Lung (tissue), 12 donors: ENCODE measurements around the gene HSP90AA1. TPM values are rescaled to one million over a fixed set of nuclear protein-coding genes. Genes with fewer than 3 reads are reported as not detected.
A peak's percentile ranks its signal among the peaks of the same experiment; 100 is the strongest.
"Not testable (repeated sequence)": the region's sequence is repeated elsewhere in the genome, so short reads cannot be mapped to it uniquely, and the experiment has no call there.

Source experiments
- ATAC-seq: fragments of 200-7000 bp; cut with Tn5 transposase; one replicate; pipeline ENCODE4 v1.9.1; 2020; ENCODE audit warnings: moderate number of reproducible peaks; ENCODE audit not compliant: insufficient read depth, low FRiP score
- DNase-seq, 3 donors: peaks; one replicate each; pipeline ENCODE4 v3.0.0-alpha.2; 2013 to 2017
- H3K27ac ChIP-seq, 2 donors: one replicate each; pipeline ENCODE4 v1.5.1; 2013; ENCODE audit warnings: mild to moderate bottlenecking in 2 of 2, moderate library complexity in 2 of 2, control low read depth in 1 of 2, inconsistent platforms in 1 of 2, low read depth in 1 of 2, low read length in 1 of 2
- H3K27me3 ChIP-seq, 3 donors: one replicate each; pipeline ENCODE4 v1.5.1; 2013; ENCODE audit warnings: low read length in 2 of 3; ENCODE audit not compliant: control insufficient read depth in 3 of 3, insufficient read depth in 3 of 3
- H3K36me3 ChIP-seq, 4 donors: one replicate each; pipeline ENCODE4 v1.5.1; 2013; ENCODE audit warnings: low read length in 4 of 4, mild to moderate bottlenecking in 1 of 4, moderate library complexity in 1 of 4; ENCODE audit not compliant: control insufficient read depth in 4 of 4, insufficient read depth in 4 of 4
- H3K4me1 ChIP-seq, 5 donors: one replicate each; pipeline ENCODE4 v1.5.1; 2013; ENCODE audit warnings: low read length in 5 of 5, mild to moderate bottlenecking in 2 of 5, moderate library complexity in 1 of 5; ENCODE audit not compliant: control insufficient read depth in 5 of 5, insufficient read depth in 5 of 5
- H3K4me3 ChIP-seq: one replicate; pipeline ENCODE4 v1.5.1; 2013; ENCODE audit warnings: mild to moderate bottlenecking, control low read depth, moderate library complexity
- H3K9ac ChIP-seq, 2 donors: one replicate each; pipeline ENCODE4 v1.5.1; 2013; ENCODE audit warnings: low read length in 2 of 2, control low read depth in 1 of 2; ENCODE audit not compliant: insufficient read depth in 1 of 2
- H3K9me3 ChIP-seq, 4 donors: one replicate each; pipeline ENCODE4 v1.5.1; 2013; ENCODE audit warnings: low read length in 3 of 4, mild to moderate bottlenecking in 1 of 4, moderate library complexity in 1 of 4; ENCODE audit not compliant: control insufficient read depth in 4 of 4, insufficient read depth in 3 of 4
- CTCF ChIP-seq: IDR thresholded peaks from 2 replicates; pipeline ENCODE4 v1.5.1; 2012; ENCODE audit warnings: mild to moderate bottlenecking; ENCODE audit errors: control extremely low read depth, extremely low read depth
- WGBS, 2 donors: extraction: QIAGEN DNeasy Blood & Tissue Kit; methylation state at CpG; one replicate each; pipeline ENCODE4 v1.1.7; 2013; 5-methylcytosine and 5-hydroxymethylcytosine counted together
- polyA plus RNA-seq, 2 donors: library from polyadenylated mRNA; stranded (reverse); fragments of 200-250 nt; gene quantifications; one replicate each; pipeline ENCODE4 v1.2.1, GENCODE V29; 2013
- total RNA-seq, 2 donors: library from RNA; depleted of rRNA in 1 of 2; stranded (reverse); fragments of >200 nt in 1 of 2; gene quantifications; one replicate each; pipeline ENCODE4 v1.2.1, GENCODE V29; 2014 to 2021
- donor health status: control.
- donor health status: control.
- donor health status: Bipolar disorder and iron deficiency.
- donor health status: healthy.
- donor health status: DM: yes; HTN: yes; CAD: no.

The HSP90AA1 gene
- total and polyA plus RNA-seq, 4 donors: 187 to 1,106 (median 364) TPM

GRCh38 chr14:102085948-102086708, 716 bp downstream of the HSP90AA1 start:
- Histone ChIP-seq H3K4me3 (peak overlapping the region; percentile 69), H3K27me3 (no peaks in the 10 kb centered on the region), H3K27ac (peak overlapping the region; percentile 96 to 100), H3K9ac (peak overlapping the region; percentile 93 to 96), H3K4me1 (peaks cover 3 to 32% (median 14%) of the 10 kb centered on the region in 5 donors), H3K9me3 (no peaks in the 10 kb centered on the region), H3K36me3 (peaks cover 20 to 44% (median 31%) of the 10 kb centered on the region in 4 donors)
- DNase-seq (peak; percentile 57 to 75 (median 75)), ATAC-seq (peak; percentile 15)
- 3 to 4% methylated on average over 47 to 49 of the region's 49 CpGs for WGBS, 2 donors
- no peak for TF ChIP-seq CTCF

- Histone ChIP-seq H3K4me1 (peaks cover 3 to 32% (median 14%) of the 10 kb centered on the region in 5 donors), H3K27ac (no peak overlapping the region), H3K9me3 (no peaks in the 10 kb centered on the region), H3K9ac (peak overlapping the region; percentile 82 to 96), H3K36me3 (peaks cover 25 to 50% (median 37%) of the 10 kb centered on the region in 4 donors), H3K27me3 (no peaks in the 10 kb centered on the region), H3K4me3 (peak overlapping the region; percentile 69)
- ATAC-seq (no peak), DNase-seq (no peak)
- TF ChIP-seq CTCF: no peak
- 41 to 57% methylated on average over 10 of the region's 10 CpGs for WGBS, 2 donors
Observed at GRCh38 chr14:102085488-102085887, 1.4 kb downstream of the HSP90AA1 start.

- no peak overlapping the region for H3K27ac ChIP-seq
- H3K36me3 ChIP-seq: peaks cover 28 to 53% (median 42%) of the 10 kb centered on the region in 4 donors
- H3K4me1 ChIP-seq: peaks cover 3 to 32% (median 14%) of the 10 kb centered on the region in 5 donors
- WGBS, 2 donors: 80 to 81% methylated on average over 6 of the region's 6 CpGs
- H3K27me3 ChIP-seq: no peaks in the 10 kb centered on the region
- no peaks in the 10 kb centered on the region for H3K9me3 ChIP-seq
- TF ChIP-seq CTCF: no peak
- ATAC-seq (no peak), DNase-seq (no peak)
- no peak overlapping the region for H3K4me3 ChIP-seq
- H3K9ac ChIP-seq: peak overlapping the region in 1 of 2 donors; percentile 96
Observed at GRCh38 chr14:102084931-102085330, 1.9 kb downstream of the HSP90AA1 start.

- not testable (repeated sequence) for H3K27ac ChIP-seq, H3K9ac ChIP-seq, ATAC-seq, H3K4me3 ChIP-seq, H3K9me3 ChIP-seq, DNase-seq, H3K27me3 ChIP-seq
- Histone ChIP-seq H3K4me1 (peaks cover 3 to 32% (median 14%) of the 10 kb centered on the region in 5 donors), H3K36me3 (peaks cover 30 to 57% (median 46%) of the 10 kb centered on the region in 4 donors)
- 75 to 94% methylated on average over 5 of the region's 5 CpGs for WGBS, 2 donors
Observed at GRCh38 chr14:102084522-102084921, 2.3 kb downstream of the HSP90AA1 start.
